Keratinocyte (primary cell): Measurements from ENCODE around the gene CFAP206. TPM values are rescaled to one million over a fixed set of nuclear protein-coding genes. Genes with fewer than 3 reads are reported as not detected.

ENCODE experiments used
- DNase-seq: peaks from one replicate; pipeline ENCODE4 v3.0.0-alpha.2; 2011; ENCODE audit warnings: low read depth, missing footprints, low spot score
- FAIRE-seq: peaks from 2 replicates; lab custom pipeline; 2011; peaks lifted over from hg19 to GRCh38; lab: Jason Lieb, UNC
- H2AFZ ChIP-seq: 2 replicates; pipeline ENCODE4 v1.6.0; 2012; ENCODE audit warnings: low read length, control low read depth, inconsistent platforms; ENCODE audit not compliant: control insufficient read depth
- H3K27ac ChIP-seq: 2 replicates; pipeline ENCODE4 v1.5.1; 2011; ENCODE audit warnings: low read length; ENCODE audit not compliant: control insufficient read depth, insufficient read depth
- H3K27me3 ChIP-seq: 3 replicates; pipeline ENCODE4 v1.6.0; 2011; ENCODE audit warnings: low read length; ENCODE audit not compliant: control insufficient read depth, insufficient read depth; ENCODE audit errors: extremely low read depth
- H3K36me3 ChIP-seq, 2 experiments: 2 replicates in 1 of 2; 3 replicates in 1 of 2; pipeline ENCODE4 v1.5.1; 2011; ENCODE audit warnings: low read length in 2 of 2, mild to moderate bottlenecking in 1 of 2; ENCODE audit not compliant: control insufficient read depth in 2 of 2, insufficient read depth in 2 of 2; ENCODE audit errors: extremely low read depth in 1 of 2
- H3K4me1 ChIP-seq: 3 replicates; pipeline ENCODE4 v1.5.1; 2011; ENCODE audit warnings: low read length; ENCODE audit not compliant: control insufficient read depth, insufficient read depth; ENCODE audit errors: extremely low read depth
- H3K4me2 ChIP-seq: 3 replicates; pipeline ENCODE4 v1.6.0; 2011; ENCODE audit warnings: low read depth, low read length; ENCODE audit not compliant: control insufficient read depth, insufficient read depth; ENCODE audit errors: extremely low read depth
- H3K4me3 ChIP-seq, 3 experiments: fragments of 200-600 bp in 1 of 3; sonication (generic) in 1 of 3; 2 replicates in 2 of 3; 3 replicates in 1 of 3; pipeline ENCODE4 v1.5.1; 2011 to 2016; ENCODE audit warnings: low read length in 3 of 3, mild to moderate bottlenecking in 3 of 3, control low read depth in 2 of 3, inconsistent platforms in 1 of 3, low read depth in 1 of 3, mixed read lengths in 1 of 3, mixed run types in 1 of 3, moderate library complexity in 1 of 3; ENCODE audit not compliant: control insufficient read depth in 2 of 3, insufficient read depth in 2 of 3; ENCODE audit errors: extremely low read depth in 1 of 3
- H3K79me2 ChIP-seq: 2 replicates; pipeline ENCODE4 v1.6.0; 2012; ENCODE audit warnings: low read length; ENCODE audit not compliant: control insufficient read depth, insufficient read depth
- H3K9ac ChIP-seq: 3 replicates; pipeline ENCODE4 v1.6.0; 2011; ENCODE audit warnings: low read length; ENCODE audit not compliant: control insufficient read depth, insufficient read depth; ENCODE audit errors: extremely low read depth
- H3K9me1 ChIP-seq: 3 replicates; pipeline ENCODE4 v1.6.0; 2011; ENCODE audit warnings: low read length; ENCODE audit not compliant: control insufficient read depth, insufficient read depth; ENCODE audit errors: extremely low read depth
- H3K9me3 ChIP-seq: 2 replicates; pipeline ENCODE4 v1.5.1; 2012; ENCODE audit warnings: low read depth, low read length; ENCODE audit not compliant: control insufficient read depth
- H4K20me1 ChIP-seq: 3 replicates; pipeline ENCODE4 v1.6.0; 2011; ENCODE audit warnings: low read length; ENCODE audit not compliant: control insufficient read depth, insufficient read depth; ENCODE audit errors: extremely low read depth
- CTCF ChIP-seq, 3 experiments: IDR thresholded peaks in 1 of 3; conservative IDR thresholded peaks in 1 of 3; optimal IDR thresholded peaks in 1 of 3; 2 replicates in 2 of 3; 3 replicates in 1 of 3; pipeline versions ENCODE3 to v1.5.1; 2011; ENCODE audit warnings: low read length in 3 of 3, mild to moderate bottlenecking in 3 of 3, moderate library complexity in 2 of 3, control low read depth in 1 of 3, inconsistent platforms in 1 of 3; ENCODE audit not compliant: insufficient read depth in 2 of 3; ENCODE audit errors: extremely low read depth in 1 of 3
- EZH2 ChIP-seq: IDR thresholded peaks from one replicate; pipeline ENCODE4 v1.6.1; 2012; ENCODE audit warnings: inconsistent platforms, mild to moderate bottlenecking, low read length, moderate library complexity
- dilution Hi-C: fragments of 300-500 bp; cut with MboI; formaldehyde crosslinking; loops from one replicate; pipeline ENCODE4 v1.7.0; 2020; ENCODE audit warnings: low sequenced_read_pairs; ENCODE audit not compliant: extremely low pct_ligation_motif_present
- polyA plus RNA-seq, 5 experiments: library from polyadenylated mRNA; depleted of rRNA in 3 of 5; stranded (reverse) in 3 of 5; stranded (forward) in 1 of 5; unstranded in 1 of 5; fragments of >200 nt; gene quantifications; 1 replicate in 1 of 5; 2 replicates in 3 of 5; 3 replicates in 1 of 5; pipeline versions ENCODE4 v1.2.1 to v1.2.3, GENCODE V29; 2011 to 2012; ENCODE audit warnings: missing spikeins in 2 of 5, low read depth in 1 of 5, low replicate concordance in 1 of 5

CFAP206 gene
- polyA plus RNA-seq, 1 donor (not counting 4 experiments of a cell fraction or from before 2014, with no cell fraction given) = 0.18 TPM

GRCh38 chr6:87393026-87393622 lies 14.6 kb upstream of the CFAP206 start:
- Histone ChIP-seq H4K20me1 (no peaks in the 10 kb centered on the region), H3K79me2 (no peaks in the 10 kb centered on the region), H3K9me1 (no peaks in the 10 kb centered on the region), H3K9ac (no peak overlapping the region), H3K4me2 (no peak overlapping the region), H3K4me3 (no peak overlapping the region), H2AFZ (no peak overlapping the region), H3K27ac (no peak overlapping the region), H3K36me3 (no peaks in the 10 kb centered on the region), H3K4me1 (no peaks in the 10 kb centered on the region), H3K9me3 (no peaks in the 10 kb centered on the region), H3K27me3 (no peaks in the 10 kb centered on the region)
- DNase-seq (peak; percentile 26), FAIRE-seq (peak; percentile 65)
- TF ChIP-seq EZH2 = no peak
- peak in 2 of 3 experiments; percentile 47 to 58 for TF ChIP-seq CTCF (optimal IDR thresholded peaks at IDR 0.05 in 1 of 3, IDR thresholded peaks at IDR 0.05 in 1 of 3, conservative IDR thresholded peaks at IDR 0.05 in 1 of 3; ENCODE audit: extremely low read depth in 1 of 3, insufficient read depth in 2 of 3, low read length in 3 of 3)
- dilution Hi-C loops = no loop called here

GRCh38 chr6:87395431-87395830 lies 12.3 kb upstream of the CFAP206 start:
- H3K27ac ChIP-seq = no peak overlapping the region
- no peaks in the 10 kb centered on the region for H3K79me2 ChIP-seq
- dilution Hi-C loops = no loop called here
- no peak overlapping the region for H2AFZ ChIP-seq
- no peak overlapping the region for H3K4me2 ChIP-seq
- DNase-seq = no peak
- H3K4me1 ChIP-seq = no peaks in the 10 kb centered on the region
- no peaks in the 10 kb centered on the region for H3K36me3 ChIP-seq
- H3K9me1 ChIP-seq = no peaks in the 10 kb centered on the region
- no peak overlapping the region for H3K9ac ChIP-seq
- H3K9me3 ChIP-seq = no peaks in the 10 kb centered on the region
- FAIRE-seq = no peak
- H4K20me1 ChIP-seq = no peaks in the 10 kb centered on the region
- no peak overlapping the region for H3K4me3 ChIP-seq
- TF ChIP-seq CTCF (optimal IDR thresholded peaks at IDR 0.05 in 1 of 3, IDR thresholded peaks at IDR 0.05 in 1 of 3, conservative IDR thresholded peaks at IDR 0.05 in 1 of 3; ENCODE audit: extremely low read depth in 1 of 3, insufficient read depth in 2 of 3, low read length in 3 of 3) (no peak), EZH2 (no peak)
- no peaks in the 10 kb centered on the region for H3K27me3 ChIP-seq
